ENCODE data around the gene THAP4.

GRCh38 chr2:241542278-241542605 is 94.7 kb downstream of the THAP4 start:
- TF ChIP-seq CTCF (IDR thresholded peaks at IDR 0.05) (no peak), USF1 (CRISPR knock-in tag; IDR thresholded peaks at IDR 0.05) (no peak), GTF2I (CRISPR knock-in tag; conservative IDR thresholded peaks at IDR 0.05) (no peak), USF2 (CRISPR knock-in tag; IDR thresholded peaks at IDR 0.05) (no peak), MAX (CRISPR knock-in tag; IDR thresholded peaks at IDR 0.05) (no peak), ZNF138 (CRISPR knock-in tag; conservative IDR thresholded peaks at IDR 0.05) (no peak), SP1 (CRISPR knock-in tag; conservative IDR thresholded peaks at IDR 0.05) (no peak), NR3C1 (CRISPR knock-in tag; conservative IDR thresholded peaks at IDR 0.05; ENCODE audit: low read depth) (no peak), ZNF512 (CRISPR knock-in tag; IDR thresholded peaks at IDR 0.05; ENCODE audit: borderline replicate concordance) (no peak), ZNF425 (CRISPR knock-in tag; conservative IDR thresholded peaks at IDR 0.05) (no peak), E2F4 (CRISPR knock-in tag; IDR thresholded peaks at IDR 0.05; ENCODE audit: borderline replicate concordance, low read depth) (no peak), TCF7 (CRISPR knock-in tag; IDR thresholded peaks at IDR 0.05; ENCODE audit: low read depth) (no peak)

All from WTC11 (cell line).